Trophoblast cell (in vitro differentiated cells and primary cell): ENCODE results near the gene RAB11B.
A peak's percentile ranks its signal among the peaks of the same experiment; 100 is the strongest.
"Not testable (repeated sequence)": the region's sequence is repeated elsewhere in the genome, so short reads cannot be mapped to it uniquely, and the experiment has no call there.

ENCODE experiments used
- DNase-seq, 2 donors: peaks; one replicate each; pipeline ENCODE4 v3.0.0-alpha.2; 2016
- H2AFZ ChIP-seq: 2 replicates; pipeline ENCODE4 v1.6.1; 2013; ENCODE audit warnings: low read length, moderate library complexity, mild to moderate bottlenecking; ENCODE audit not compliant: insufficient read depth, poor library complexity
- H2AK5ac ChIP-seq: 2 replicates; pipeline ENCODE4 v1.6.1; 2013; ENCODE audit warnings: mild to moderate bottlenecking, low read length
- H2BK120ac ChIP-seq: 2 replicates; pipeline ENCODE4 v1.6.1; 2013; ENCODE audit warnings: low read length, mild to moderate bottlenecking, moderate library complexity; ENCODE audit not compliant: insufficient read depth, poor library complexity
- H2BK12ac ChIP-seq: 2 replicates; pipeline ENCODE4 v1.6.1; 2013; ENCODE audit warnings: mild to moderate bottlenecking, low read length, moderate library complexity
- H2BK5ac ChIP-seq: 2 replicates; pipeline ENCODE4 v1.6.1; 2013; ENCODE audit warnings: low read length, low read depth, moderate library complexity, mild to moderate bottlenecking; ENCODE audit not compliant: poor library complexity
- H3K14ac ChIP-seq: 2 replicates; pipeline ENCODE4 v1.6.1; 2013; ENCODE audit warnings: mild to moderate bottlenecking, low read length
- H3K18ac ChIP-seq: 2 replicates; pipeline ENCODE4 v1.6.1; 2013; ENCODE audit warnings: mild to moderate bottlenecking, low read length
- H3K23ac ChIP-seq: 2 replicates; pipeline ENCODE4 v1.6.1; 2013; ENCODE audit warnings: low read length
- H3K27ac ChIP-seq: 2 replicates; pipeline ENCODE4 v1.5.1; 2013; ENCODE audit warnings: low read depth, mild to moderate bottlenecking, inconsistent platforms, low read length, moderate library complexity
- H3K27me3 ChIP-seq: 2 replicates; pipeline ENCODE4 v1.6.1; 2013; ENCODE audit warnings: inconsistent platforms, mild to moderate bottlenecking, low read length, moderate library complexity; ENCODE audit not compliant: insufficient read depth
- H3K36me3 ChIP-seq, 2 experiments: 1 replicate in 1 of 2; 2 replicates in 1 of 2; pipeline ENCODE4 v1.6.1; 2013; ENCODE audit warnings: low read length in 2 of 2, mild to moderate bottlenecking in 2 of 2, moderate library complexity in 1 of 2; ENCODE audit not compliant: insufficient read depth in 2 of 2, control insufficient read depth in 1 of 2
- H3K4ac ChIP-seq: 2 replicates; pipeline ENCODE4 v1.6.1; 2013; ENCODE audit warnings: low read depth, mild to moderate bottlenecking, low read length, moderate library complexity
- H3K4me1 ChIP-seq, 2 experiments: 1 replicate in 1 of 2; 2 replicates in 1 of 2; pipeline ENCODE4 v1.6.1; 2013; ENCODE audit warnings: low read length in 2 of 2, mild to moderate bottlenecking in 2 of 2, moderate library complexity in 1 of 2; ENCODE audit not compliant: insufficient read depth in 2 of 2, control insufficient read depth in 1 of 2
- H3K4me2 ChIP-seq: 2 replicates; pipeline ENCODE4 v1.6.1; 2013; ENCODE audit warnings: inconsistent platforms, mild to moderate bottlenecking, low read length, moderate library complexity
- H3K4me3 ChIP-seq: 2 replicates; pipeline ENCODE4 v1.5.1; 2013; ENCODE audit warnings: mild to moderate bottlenecking, low read depth, low read length, inconsistent platforms
- H3K79me1 ChIP-seq: one replicate; pipeline ENCODE4 v1.6.1; 2013; ENCODE audit warnings: low read length
- H3K79me2 ChIP-seq: 2 replicates; pipeline ENCODE4 v1.6.1; 2013; ENCODE audit warnings: low read length, mild to moderate bottlenecking; ENCODE audit not compliant: control insufficient read depth, insufficient read depth, poor library complexity
- H3K9ac ChIP-seq: 2 replicates; pipeline ENCODE4 v1.6.1; 2013; ENCODE audit warnings: mild to moderate bottlenecking, low read length
- H3K9me3 ChIP-seq: 2 replicates; pipeline ENCODE4 v1.6.1; 2013; ENCODE audit warnings: low read depth, mild to moderate bottlenecking, control low read depth, inconsistent platforms, low read length; ENCODE audit not compliant: insufficient read depth
- H4K12ac ChIP-seq: 2 replicates; pipeline ENCODE4 v1.6.1; 2013; ENCODE audit warnings: low read depth, mild to moderate bottlenecking, low read length, moderate library complexity
- H4K8ac ChIP-seq: 2 replicates; pipeline ENCODE4 v1.6.1; 2013; ENCODE audit warnings: low read depth, mild to moderate bottlenecking, low read length, moderate library complexity
- H4K91ac ChIP-seq: one replicate; pipeline ENCODE4 v1.6.1; 2013; ENCODE audit warnings: low read depth, mild to moderate bottlenecking, low read length, moderate library complexity
- WGBS: extraction: QIAGEN DNeasy Blood & Tissue Kit; methylation state at CpG from one replicate; pipeline ENCODE4 v1.1.7; 2013; ENCODE audit warnings: missing lambda C conversion rate; ENCODE audit not compliant: insufficient read length, insufficient coverage; ENCODE audit errors: extremely low coverage; 5-methylcytosine and 5-hydroxymethylcytosine counted together

Gene RAB11B

DNA sequence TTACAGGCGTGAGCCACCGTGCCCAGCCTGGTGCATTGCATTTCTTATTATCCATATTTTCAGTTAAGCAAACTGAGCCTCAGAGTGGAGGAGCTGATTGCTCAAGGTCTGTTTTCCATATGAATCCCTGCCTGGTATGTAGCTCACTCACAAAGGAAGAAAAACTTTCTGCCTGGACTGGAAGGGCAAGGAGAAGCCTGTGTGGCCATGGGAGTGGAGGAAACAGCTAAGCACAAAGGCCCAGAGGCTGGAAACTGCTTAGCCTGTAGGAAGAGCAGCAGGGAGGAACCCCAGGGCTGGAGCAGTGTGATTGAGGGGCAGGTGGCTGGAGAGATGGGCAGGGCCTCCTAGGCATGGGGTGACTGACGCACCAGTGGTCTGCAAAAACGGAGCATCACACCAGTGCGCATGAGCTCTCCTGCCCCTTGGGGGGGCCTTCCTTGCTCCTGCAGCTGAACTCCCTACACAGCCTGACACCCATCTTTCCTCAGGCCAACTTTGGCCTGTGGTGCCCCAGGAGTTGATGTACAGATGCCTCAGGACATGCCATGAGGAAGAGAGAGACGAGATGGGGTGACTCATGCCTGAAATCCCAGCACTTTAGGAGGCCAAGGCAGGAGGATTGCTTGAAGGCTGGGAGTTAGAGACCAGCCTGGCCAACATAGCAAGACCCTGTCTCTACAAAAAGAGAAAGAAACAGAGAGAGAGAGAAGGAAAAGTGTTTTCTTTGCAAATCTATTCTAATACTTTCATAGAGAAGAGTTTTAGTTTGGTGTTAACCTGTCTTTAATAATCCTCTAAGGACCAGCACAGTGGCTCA lies 51.8 kb downstream of the RAB11B start:
- H3K4me2 ChIP-seq = no peak overlapping the region
- no peak overlapping the region for H4K8ac ChIP-seq
- H3K27ac ChIP-seq = no peak overlapping the region
- no peak overlapping the region for H2BK5ac ChIP-seq
- H3K36me3 ChIP-seq = peaks cover 3 to 4% of the 10 kb centered on the region in 2 experiments
- H2AK5ac ChIP-seq = no peak overlapping the region
- H3K27me3 ChIP-seq = no peaks in the 10 kb centered on the region
- no peak overlapping the region for H2BK120ac ChIP-seq
- H3K18ac ChIP-seq = no peak overlapping the region
- peaks cover 3% of the 10 kb centered on the region in 2 experiments for H3K4me1 ChIP-seq
- no peak overlapping the region for H3K4me3 ChIP-seq
- H4K91ac ChIP-seq = no peak overlapping the region
- no peak overlapping the region for H2AFZ ChIP-seq
- H3K9ac ChIP-seq = no peak overlapping the region
- no peak overlapping the region for H3K4ac ChIP-seq
- peaks cover 15% of the 10 kb centered on the region for H3K79me2 ChIP-seq
- peak in 1 of 2 donors; percentile 55 for DNase-seq
- H3K9me3 ChIP-seq = no peaks in the 10 kb centered on the region
- no peak overlapping the region for H4K12ac ChIP-seq
- peaks cover 10% of the 10 kb centered on the region for H3K79me1 ChIP-seq
- no CpG with 5 or more reads among the region's 6 CpGs for WGBS
- no peak overlapping the region for H3K14ac ChIP-seq
- H3K23ac ChIP-seq = no peak overlapping the region
- no peak overlapping the region for H2BK12ac ChIP-seq

DNA sequence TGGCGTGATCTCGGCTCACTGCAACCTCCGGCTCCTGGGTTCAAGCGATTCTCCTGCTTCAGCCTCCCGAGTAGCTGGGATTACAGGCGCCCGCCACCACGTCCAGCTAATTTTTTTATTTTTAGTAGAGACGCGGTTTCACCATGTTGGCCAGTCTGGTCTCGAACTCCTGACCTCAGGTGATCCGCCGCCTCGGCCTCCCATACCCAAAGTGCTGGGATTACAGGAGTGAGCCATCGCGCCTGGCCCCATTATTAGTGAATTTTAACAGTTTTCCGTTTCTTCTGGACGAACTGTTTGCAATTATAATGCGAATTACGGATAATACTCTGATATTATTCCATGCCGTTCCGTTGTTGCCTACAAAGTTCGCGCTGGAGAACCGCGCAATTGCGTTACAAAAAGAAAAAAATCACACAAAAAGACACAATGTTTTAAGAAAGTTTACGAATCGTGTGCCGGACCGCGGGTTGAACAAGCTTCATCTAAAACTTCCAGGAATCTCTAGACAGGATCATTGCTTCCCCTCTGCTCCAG lies 54.0 kb downstream of the RAB11B start:
- not testable (repeated sequence) for DNase-seq, H3K23ac ChIP-seq
- H3K14ac ChIP-seq = peak overlapping the region; percentile 5

DNA sequence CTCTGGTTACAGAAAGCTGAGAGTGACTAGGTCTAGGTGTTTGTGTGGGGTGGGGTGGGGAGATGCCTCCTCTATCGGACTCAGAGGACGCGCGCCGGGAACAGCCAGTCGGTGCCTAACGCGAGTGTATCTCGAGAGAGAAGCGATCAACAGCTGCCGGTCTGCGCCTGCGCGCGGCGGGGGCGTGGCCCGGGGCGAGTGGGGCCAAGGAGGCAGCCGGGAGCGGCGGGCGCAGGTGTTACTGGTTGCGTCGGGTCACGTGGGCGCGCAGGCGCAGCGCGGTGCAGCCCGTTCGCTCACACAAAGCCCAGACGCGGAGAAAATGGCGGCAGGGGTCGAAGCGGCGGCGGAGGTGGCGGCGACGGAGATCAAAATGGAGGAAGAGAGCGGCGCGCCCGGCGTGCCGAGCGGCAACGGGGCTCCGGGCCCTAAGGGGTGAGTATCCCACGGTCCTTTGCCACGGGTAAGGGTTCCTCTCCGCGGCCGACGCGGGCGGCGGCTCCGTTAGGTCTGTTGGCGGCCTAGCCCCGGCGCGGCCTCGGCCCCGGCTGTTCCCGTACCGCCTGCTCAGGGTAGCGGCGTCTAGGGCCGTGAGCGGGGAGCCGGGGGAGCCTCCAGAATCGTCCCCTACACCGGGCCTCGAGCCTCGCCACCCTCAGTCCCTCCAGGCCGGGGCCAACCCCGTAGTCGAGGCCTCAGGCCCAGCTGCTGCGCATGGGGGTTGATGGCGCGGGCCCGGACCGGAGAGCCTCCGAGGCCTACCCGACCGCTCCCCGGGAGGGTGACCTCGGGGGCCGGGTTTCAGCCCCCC lies 54.7 kb downstream of the RAB11B start, which contains the start of gene HNRNPM:
TSS of gene HNRNPM (plus strand) at position 299 of the 811 bp plus-strand sequence. CDS start at position 323, 24 bp downstream.
- peaks cover 3 to 5% of the 10 kb centered on the region in 2 experiments for H3K4me1 ChIP-seq
- H2AK5ac ChIP-seq = peak within 1 kb of the TSS; percentile 97
- WGBS = no CpG with 5 or more reads among the region's 93 CpGs
- H3K18ac ChIP-seq = peak within 1 kb of the TSS; percentile 96
- peak; percentile 100 for DNase-seq
- H2AFZ ChIP-seq = peak within 1 kb of the TSS; percentile 71
- H2BK120ac ChIP-seq = peak within 1 kb of the TSS; percentile 91
- peaks cover 18% of the 10 kb centered on the region for H3K79me2 ChIP-seq
- peaks cover 7% of the 10 kb centered on the region in 2 experiments for H3K36me3 ChIP-seq
- no peak within 1 kb of the TSS for H2BK12ac ChIP-seq
- H3K9me3 ChIP-seq = no peaks in the 10 kb centered on the region
- H3K4me3 ChIP-seq = peak within 1 kb of the TSS; percentile 99
- peak within 1 kb of the TSS; percentile 87 for H2BK5ac ChIP-seq
- H3K9ac ChIP-seq = peak within 1 kb of the TSS; percentile 99
- no peaks in the 10 kb centered on the region for H3K27me3 ChIP-seq
- H3K79me1 ChIP-seq = peaks cover 10% of the 10 kb centered on the region
- H3K4me2 ChIP-seq = peak within 1 kb of the TSS; percentile 92
- H4K91ac ChIP-seq = peak within 1 kb of the TSS; percentile 96
- peak within 1 kb of the TSS; percentile 98 for H4K12ac ChIP-seq
- no peak within 1 kb of the TSS for H3K23ac ChIP-seq
- peak within 1 kb of the TSS; percentile 100 for H3K4ac ChIP-seq
- H3K14ac ChIP-seq = peak within 1 kb of the TSS; percentile 98
- peak within 1 kb of the TSS; percentile 63 for H3K27ac ChIP-seq
- H4K8ac ChIP-seq = peak within 1 kb of the TSS; percentile 94

More for the DNA sequence above, 54.0 kb downstream of the RAB11B start:
- H2BK120ac ChIP-seq, H2AK5ac ChIP-seq, H3K18ac ChIP-seq, H3K4ac ChIP-seq, H3K4me1 ChIP-seq, H2BK12ac ChIP-seq, H3K27me3 ChIP-seq, H4K91ac ChIP-seq, H3K36me3 ChIP-seq, H3K9me3 ChIP-seq: not testable (repeated sequence)
- H3K4me2 ChIP-seq = peak overlapping the region; percentile 92
- H3K79me1 ChIP-seq = peaks cover 10% of the 10 kb centered on the region
- H3K79me2 ChIP-seq = peaks cover 16% of the 10 kb centered on the region
- no CpG with 5 or more reads among the region's 32 CpGs for WGBS
- H2AFZ ChIP-seq = peak overlapping the region; percentile 47
- peak overlapping the region; percentile 60 for H3K9ac ChIP-seq
- H4K12ac ChIP-seq = peak overlapping the region; percentile 34
- H3K4me3 ChIP-seq = peak overlapping the region; percentile 38
- peak overlapping the region; percentile 63 for H3K27ac ChIP-seq
- H2BK5ac ChIP-seq = peak overlapping the region; percentile 21
- H4K8ac ChIP-seq = peak overlapping the region; percentile 40

DNA sequence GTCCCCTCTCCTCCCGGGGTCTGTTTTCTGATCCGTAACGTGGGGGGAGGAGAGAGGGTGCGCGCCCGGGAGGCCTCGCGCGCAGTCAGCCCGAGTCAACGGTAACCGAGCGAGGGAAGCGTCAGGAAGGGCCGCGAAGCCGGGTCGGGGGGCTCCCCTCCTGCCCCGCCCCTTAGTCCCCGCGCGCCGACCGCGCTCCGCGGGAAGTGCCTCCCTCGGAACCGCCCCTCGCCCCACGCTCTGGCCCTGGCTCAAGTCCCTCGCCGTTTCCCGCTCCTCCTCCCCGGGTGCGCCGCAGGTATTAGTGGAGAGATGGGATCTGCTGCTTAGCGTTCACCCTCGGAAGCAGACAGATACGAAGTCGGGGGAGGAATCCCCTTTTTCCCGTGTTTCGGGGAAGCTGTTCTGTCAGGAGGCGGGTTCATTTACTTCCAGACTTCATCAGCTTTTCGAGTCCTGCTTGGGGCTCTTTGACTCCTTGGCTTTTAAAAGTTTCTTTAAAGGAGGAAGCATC lies 55.4 kb downstream of the RAB11B start:
- Histone ChIP-seq H3K36me3 (peaks cover 7% of the 10 kb centered on the region in 2 experiments), H4K91ac (peak overlapping the region; percentile 96), H2BK120ac (peak overlapping the region; percentile 91), H3K4me1 (peaks cover 3 to 8% of the 10 kb centered on the region in 2 experiments), H2BK5ac (peak overlapping the region; percentile 87), H3K4ac (peak overlapping the region; percentile 100), H3K27me3 (no peaks in the 10 kb centered on the region), H3K27ac (peak overlapping the region; percentile 62), H3K79me2 (peaks cover 23% of the 10 kb centered on the region), H3K4me3 (peak overlapping the region; percentile 99), H3K14ac (peak overlapping the region; percentile 98), H3K9ac (peak overlapping the region; percentile 99), H3K18ac (peak overlapping the region; percentile 96), H3K4me2 (peak overlapping the region; percentile 81), H2AK5ac (peak overlapping the region; percentile 97), H2AFZ (peak overlapping the region; percentile 71), H3K23ac (no peak overlapping the region), H3K79me1 (peaks cover 10% of the 10 kb centered on the region), H4K12ac (peak overlapping the region; percentile 98), H2BK12ac (no peak overlapping the region), H4K8ac (peak overlapping the region; percentile 94), H3K9me3 (no peaks in the 10 kb centered on the region)
- peak in 1 of 2 donors; percentile 48 for DNase-seq
- WGBS = no CpG with 5 or more reads among the region's 45 CpGs
